Stimulated activated CD4-positive, alpha-beta T cell treated with anti-CD3 and anti-CD28 coated beads, Interleukin-1b, Interleukin-23, amount 100 ng/mL, for 4 hours (primary cell): ENCODE results near the gene PIMREG.

ENCODE experiments used
- DNase-seq, 2 donors: peaks; one replicate each; pipeline ENCODE4 v3.0.0-alpha.2; 2020; ENCODE audit warnings: low read depth in 2 of 2

PIMREG gene, protein sequence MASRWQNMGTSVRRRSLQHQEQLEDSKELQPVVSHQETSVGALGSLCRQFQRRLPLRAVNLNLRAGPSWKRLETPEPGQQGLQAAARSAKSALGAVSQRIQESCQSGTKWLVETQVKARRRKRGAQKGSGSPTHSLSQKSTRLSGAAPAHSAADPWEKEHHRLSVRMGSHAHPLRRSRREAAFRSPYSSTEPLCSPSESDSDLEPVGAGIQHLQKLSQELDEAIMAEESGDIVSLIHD

DNA sequence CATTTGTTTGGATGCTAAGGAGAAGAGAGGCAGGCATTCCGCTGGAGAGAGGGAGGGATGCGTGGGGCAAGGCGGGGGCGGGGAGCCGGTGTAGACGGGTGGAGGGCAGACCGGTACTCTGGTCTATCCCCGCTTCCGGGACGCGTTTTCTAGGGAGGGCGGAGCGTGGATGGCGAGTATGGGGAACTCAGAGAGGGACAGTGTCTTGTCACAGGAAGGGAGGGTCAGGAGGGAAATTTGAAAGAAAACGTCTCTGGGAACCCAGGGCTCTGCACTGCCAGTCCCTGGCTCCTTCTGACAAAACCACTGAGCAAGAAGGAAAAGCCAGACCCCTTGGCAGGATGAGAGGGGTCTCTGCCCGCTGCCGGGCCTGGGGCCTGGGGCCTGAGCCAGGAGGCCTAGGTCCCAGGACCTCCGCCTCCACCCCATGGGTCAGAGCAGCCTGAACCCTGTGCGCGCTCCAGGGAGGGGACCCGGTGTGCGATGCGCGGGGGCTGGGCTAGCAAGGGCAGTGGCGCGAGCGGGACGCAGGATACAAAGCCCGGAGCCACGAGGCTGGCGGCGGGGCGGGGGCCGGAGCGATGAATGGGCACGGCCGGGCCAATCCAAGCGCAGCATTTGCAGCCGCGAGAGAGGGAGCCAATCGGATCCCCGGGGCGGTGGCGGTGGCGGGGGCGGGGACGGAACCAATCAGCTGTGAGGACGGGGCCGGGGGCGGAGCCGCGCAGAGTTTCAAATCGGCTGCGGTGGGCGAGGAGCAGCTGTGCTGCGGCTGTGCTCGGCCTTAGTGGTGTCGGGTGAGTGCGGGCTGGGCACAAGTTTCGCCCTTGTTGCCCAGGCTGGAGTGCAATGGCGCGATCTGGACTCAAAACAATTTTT is at the start of gene PIMREG:
Gene PIMREG, plus strand, starts transcription at position 764 of the 879 bp plus-strand sequence. CDS start 656 bp downstream, outside the sequence.
- DNase-seq, result peak; percentile 95

DNA sequence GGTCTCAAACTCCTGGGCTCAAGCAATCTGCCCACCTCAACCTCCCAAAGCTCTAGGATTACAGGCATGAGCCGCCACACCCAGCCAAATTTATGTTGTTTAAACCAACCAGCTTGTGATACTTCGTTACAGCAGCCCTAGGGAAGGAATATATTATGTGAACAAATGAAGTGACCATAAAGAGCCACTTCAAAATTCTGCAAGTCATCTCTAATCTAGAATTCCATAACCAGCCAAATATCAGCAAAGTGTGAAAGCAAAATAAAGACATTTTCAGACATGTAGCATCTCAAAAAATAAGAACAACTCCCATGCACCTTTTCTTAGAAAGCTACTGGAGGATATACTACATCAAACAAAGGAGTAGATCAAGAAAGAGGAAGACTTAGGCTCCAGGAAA is 45.3 kb upstream of the PIMREG start:
- no peak for DNase-seq

DNA sequence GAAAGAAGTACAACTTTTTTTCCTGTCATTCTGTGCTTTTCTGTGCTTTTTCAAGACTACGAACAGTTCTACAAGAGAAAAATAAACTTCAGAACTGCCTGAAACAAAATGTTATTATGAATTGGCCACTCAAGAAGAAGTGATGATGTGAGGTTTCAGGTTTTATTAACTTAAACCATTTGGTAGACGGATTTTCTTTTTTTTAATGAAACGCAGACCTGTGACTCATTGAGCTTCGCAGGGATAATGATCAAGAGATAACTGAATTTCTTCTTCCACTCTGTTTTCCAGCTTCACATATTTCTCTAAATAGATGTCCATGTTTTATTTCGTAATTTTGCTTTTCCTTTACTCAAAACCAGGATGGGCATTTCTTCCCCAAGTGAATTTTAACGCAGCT is 42.0 kb upstream of the PIMREG start:
- DNase-seq, result no peak

- DNase-seq, result no peak
Observed at GRCh38 chr17:6408276-6408675, 36.0 kb upstream of the PIMREG start.

- no peak for DNase-seq
Observed at GRCh38 chr17:6408735-6409134, 35.5 kb upstream of the PIMREG start.

GRCh38 chr17:6413065-6413464 is 31.2 kb upstream of the PIMREG start:
- no peak for DNase-seq

- no peak for DNase-seq
Observed at GRCh38 chr17:6415616-6416015, 28.6 kb upstream of the PIMREG start.

DNA sequence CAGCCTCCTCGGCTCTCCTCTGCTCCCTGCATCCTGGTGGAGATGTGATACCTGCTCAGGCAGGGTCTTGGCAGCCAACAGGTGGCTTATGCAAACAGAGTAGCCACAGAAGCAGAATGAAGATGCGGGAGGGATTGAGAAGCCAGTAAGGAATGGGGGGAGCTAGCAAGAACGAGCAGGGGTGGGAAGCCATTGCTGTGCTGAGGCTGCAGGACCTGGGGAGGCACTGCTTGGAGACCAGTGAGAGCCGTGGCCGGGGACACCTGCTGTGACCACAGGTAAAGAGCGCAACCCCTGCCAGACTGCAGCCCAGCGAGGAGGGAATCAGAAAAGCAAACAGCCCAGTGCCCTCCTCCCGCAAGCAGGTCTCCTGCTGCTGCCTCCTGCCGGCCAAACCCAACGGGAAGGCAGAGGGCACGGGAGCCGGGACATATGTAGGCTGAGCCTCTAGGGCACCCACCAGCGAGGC is 24.0 kb upstream of the PIMREG start:
- no peak for DNase-seq

DNA sequence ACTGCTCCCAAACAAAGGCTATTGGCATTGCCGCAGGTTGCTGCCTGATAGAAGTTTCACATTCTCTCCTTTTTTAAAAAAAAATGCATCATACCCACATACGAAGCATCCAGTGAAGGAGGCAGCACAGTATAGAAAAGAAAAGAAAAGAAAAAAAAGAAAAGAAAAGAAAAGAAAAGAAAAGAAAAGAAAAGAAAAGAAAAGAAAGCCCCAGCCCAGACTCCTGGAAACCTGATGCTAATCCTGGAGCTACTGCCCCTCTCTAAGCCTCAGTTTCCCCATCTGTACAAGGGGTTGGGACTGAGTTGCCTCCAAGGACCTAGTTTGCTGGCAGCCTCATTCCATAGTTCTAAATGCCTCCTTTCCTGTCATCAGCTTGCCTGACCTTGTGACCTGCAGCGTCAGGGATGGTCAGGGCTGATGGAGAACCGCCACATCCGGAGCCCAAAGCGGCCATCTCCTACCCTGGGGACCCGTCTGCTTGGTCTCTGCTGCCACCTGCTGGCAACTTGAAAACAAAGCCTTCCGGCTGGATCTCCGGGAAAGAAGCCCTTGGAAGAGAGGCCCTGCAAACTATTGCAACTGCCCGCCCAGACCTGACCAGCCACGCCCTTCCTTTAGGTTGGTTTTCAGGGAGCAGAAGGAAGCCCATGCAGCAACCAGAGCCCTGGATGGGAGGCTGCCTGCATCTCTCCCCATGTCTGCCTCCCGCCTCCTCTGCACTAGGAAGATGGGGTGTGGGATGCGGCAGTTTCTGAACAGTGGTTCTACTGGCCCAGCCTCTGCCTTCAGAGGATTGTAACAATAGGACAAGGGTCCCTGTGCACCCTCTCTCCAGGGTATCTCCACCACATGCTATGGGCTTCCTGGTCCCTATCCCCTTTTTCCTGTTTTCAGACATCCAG is 22.3 kb upstream of the PIMREG start:
- peak; percentile 53 to 68 for DNase-seq

- DNase-seq, result no peak
Observed at GRCh38 chr17:6422654-6423241, 21.5 kb upstream of the PIMREG start.

DNA sequence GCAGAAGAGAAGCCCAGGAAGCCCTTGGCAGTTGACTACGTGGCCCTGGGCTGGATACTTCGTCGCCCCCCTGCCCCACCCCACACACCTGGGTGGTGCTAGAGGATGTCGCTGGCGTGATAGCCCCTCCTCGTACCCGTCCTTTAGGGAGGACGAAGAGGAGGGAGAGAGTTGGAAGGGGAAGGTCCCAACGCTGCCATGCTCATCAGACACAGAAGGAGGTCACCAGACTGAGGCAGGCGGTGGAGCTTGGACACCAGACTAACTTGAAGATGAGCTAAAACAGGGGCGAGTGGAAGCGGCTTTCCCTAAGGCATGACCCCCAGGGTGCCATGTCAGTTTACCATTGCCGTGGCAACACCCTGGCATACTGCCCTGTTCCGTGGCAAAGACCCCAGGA is 20.3 kb upstream of the PIMREG start:
- no peak for DNase-seq

DNA sequence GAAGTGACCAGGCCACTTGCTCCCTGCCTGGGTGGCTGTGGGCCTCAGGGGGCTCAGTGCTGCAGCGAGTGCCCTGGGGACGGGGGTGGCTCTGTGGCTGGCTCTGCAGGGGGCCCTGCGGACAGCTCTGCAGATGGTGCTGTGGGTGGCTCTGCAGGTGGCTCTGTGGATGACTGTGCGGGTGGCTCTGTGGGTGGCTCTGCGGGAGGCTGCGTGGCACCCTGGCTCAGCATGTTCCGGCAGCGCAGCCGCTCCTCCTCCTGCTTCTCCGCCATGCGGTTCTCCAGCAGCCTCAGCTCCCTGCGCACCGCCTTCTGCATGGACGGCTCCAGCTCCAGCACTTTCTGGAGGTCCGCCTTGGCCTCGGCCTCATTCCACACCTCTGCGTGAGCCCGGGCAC is 18.8 kb upstream of the PIMREG start:
- DNase-seq, result no peak

DNA sequence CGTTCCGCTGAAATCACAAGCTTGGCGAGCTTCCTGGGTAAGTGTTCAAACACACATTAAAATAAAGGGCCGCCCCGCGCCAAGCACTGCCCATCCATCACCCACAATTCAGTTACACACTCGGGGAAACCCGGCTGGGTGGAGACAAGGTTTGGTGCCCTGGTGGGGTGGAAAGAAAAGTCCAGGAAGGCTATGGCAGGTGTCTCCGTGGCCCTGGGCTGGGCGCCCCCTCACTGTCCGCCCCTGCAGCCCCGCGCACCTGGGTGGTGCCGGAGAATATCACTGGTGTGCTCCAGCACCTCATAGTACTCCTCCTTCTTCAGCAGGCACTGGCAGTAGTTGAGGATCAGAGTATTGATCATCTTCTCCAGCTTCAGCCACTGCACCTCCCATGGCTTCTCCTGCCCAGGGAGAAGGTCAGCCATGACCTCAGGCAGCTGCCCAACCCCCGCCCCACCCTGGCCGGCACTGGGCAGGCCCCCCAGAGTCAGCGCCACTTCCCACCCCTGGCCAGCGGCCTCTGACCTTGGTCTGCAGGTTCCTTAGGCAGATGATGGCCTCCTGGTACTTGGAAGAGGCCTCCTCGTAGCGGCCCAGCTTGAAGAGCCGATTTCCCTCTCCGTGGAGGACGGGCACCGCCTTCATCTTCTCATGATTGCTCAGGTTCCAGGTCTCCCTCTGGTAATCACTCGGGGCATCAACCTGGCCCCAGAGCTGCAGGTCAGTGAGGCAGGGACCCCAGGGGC is 17.7 kb upstream of the PIMREG start:
- no peak for DNase-seq

GRCh38 chr17:6427279-6427781 is 16.9 kb upstream of the PIMREG start:
- DNase-seq, result no peak

DNA sequence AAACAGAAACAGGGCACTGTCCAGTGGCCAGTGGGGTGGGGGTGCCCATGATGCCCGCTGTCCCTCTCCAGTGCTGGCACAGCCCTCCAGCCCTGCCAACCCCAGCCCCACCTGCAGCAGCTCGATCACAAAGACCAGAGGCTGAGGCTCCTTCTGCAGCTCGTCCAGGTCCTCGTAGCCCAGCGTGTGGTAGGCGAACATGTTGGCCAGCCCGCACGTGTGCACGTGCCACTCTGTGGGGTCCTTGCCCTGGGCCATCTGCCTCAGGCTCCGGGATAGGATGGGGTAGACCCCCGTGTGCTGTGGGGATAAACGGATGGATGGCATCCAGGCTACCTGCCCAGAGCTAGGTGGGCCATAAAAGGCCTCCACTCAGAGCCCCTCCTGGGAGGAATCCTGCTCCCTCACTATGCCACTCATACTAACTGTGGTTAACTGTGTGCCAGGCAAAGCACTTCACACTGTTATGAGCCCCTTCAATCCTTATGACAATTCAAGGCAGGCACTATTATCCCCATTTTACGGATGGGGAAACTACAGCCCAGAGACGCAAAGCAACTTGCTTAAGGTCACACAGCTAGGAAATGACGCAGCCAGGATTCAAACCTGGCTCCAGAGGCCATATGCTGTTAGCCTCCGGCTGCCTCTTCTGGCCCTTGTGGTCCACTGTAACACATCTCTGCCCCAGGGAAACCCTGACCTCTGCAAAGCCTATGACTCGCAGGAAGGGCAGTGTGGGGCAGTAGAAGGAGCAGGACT is 15.9 kb upstream of the PIMREG start:
- DNase-seq, result no peak

- DNase-seq, result no peak
Observed at GRCh38 chr17:6429266-6429665, 15.0 kb upstream of the PIMREG start.

- DNase-seq, result no peak
Observed at GRCh38 chr17:6430769-6431168, 13.5 kb upstream of the PIMREG start.

- DNase-seq, result no peak
Observed at GRCh38 chr17:6435051-6435450, 9.2 kb upstream of the PIMREG start, which contains the start of gene AIPL1. AIPL1 (minus strand) TSS chr17:6435121; CDS start chr17:6435104, 17 bp downstream.

DNA sequence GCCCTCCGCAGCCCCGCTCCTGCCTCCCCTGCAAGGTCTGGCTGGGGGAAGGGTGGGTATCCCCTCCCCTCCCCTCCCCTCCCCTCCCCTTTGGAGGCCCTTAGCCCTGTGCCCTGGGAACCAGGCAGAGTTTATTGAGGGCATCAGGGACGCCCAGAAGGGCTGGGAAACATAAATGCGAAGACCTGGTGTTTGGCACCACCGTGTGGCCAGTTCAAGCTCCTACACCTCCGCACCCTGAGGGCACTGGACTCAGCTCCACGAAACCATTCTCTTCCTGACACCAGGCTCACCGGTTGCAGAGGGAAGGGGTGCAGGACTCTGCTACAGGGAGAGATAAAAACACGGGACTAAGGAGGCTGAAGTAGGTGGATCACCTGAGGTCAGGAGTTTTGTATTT is 8.3 kb upstream of the PIMREG start:
- peak; percentile 47 to 48 for DNase-seq

GRCh38 chr17:6437466-6437865 is 6.8 kb upstream of the PIMREG start:
- no peak for DNase-seq
